NCI-H1694 treated with DMSO at 0.1 percent for 48 hours (cell line): ENCODE measurements around the gene ZFX.
"Not testable (repeated sequence)": the region's sequence is repeated elsewhere in the genome, so short reads cannot be mapped to it uniquely, and the experiment has no call there.

Experiments
- DNase-seq: peaks from one replicate; lab custom pipeline; 2025; lab: John Stamatoyannopoulos, UW

ZFX gene

GRCh38 chrX:24149351-24150050 is at the start of gene ZFX:
Gene ZFX (plus strand): TSS chrX:24149729. CDS start chrX:24172743, 23,014 bp downstream.
- peak; percentile 30 for DNase-seq

GRCh38 chrX:24100713-24101112 is 48.8 kb upstream of the ZFX start:
- DNase-seq, result no peak

- DNase-seq, result no peak
Observed at GRCh38 chrX:24110069-24110468, 39.5 kb upstream of the ZFX start.

GRCh38 chrX:24113181-24113580 is 36.3 kb upstream of the ZFX start:
- no peak for DNase-seq

DNA sequence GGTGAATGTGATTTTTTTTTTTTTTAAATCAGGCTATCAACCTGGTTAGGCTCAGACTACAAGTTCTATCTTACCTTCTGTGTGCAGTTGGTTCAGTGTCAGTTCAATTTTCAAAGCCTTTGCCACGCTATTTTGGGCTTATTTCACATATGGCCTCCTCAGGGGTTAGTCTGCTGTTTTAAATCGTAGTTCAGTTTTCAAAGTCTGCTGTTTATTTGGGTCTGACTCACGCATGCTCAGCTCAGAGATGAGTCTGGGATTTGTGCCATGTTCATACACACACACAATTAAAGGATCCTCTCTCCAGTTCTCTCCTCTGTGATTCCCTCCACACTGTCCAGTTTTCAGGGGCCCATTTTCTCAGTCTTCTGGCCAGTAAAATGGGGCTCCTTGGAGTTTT is 32.3 kb upstream of the ZFX start:
- DNase-seq, result peak; percentile 86

- no peak for DNase-seq
Observed at GRCh38 chrX:24124244-24124799, 25.2 kb upstream of the ZFX start.

GRCh38 chrX:24125028-24125612 is 24.4 kb upstream of the ZFX start:
- DNase-seq, result no peak

- DNase-seq, result no peak
Observed at GRCh38 chrX:24131476-24131875, 18.1 kb upstream of the ZFX start.

DNA sequence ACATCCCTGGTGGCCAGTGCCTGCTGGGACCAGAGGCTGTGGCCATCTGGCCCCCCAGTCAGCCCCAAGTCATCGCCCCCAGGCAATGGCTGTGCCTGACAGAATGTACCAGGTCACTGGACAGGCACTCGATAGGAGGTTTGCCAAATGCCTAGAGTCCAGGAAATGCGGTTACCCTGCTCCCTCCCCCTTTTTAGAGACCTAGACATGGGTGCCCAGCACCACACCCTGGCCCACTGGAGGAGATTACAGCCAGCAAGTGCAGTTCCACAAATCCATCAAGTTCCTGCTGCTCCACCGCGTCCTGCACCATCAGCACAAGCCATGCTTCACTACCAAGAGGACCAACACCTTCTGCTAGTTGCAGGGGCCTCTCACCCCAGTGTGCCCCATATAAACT is 16.2 kb upstream of the ZFX start:
- DNase-seq, result no peak

DNA sequence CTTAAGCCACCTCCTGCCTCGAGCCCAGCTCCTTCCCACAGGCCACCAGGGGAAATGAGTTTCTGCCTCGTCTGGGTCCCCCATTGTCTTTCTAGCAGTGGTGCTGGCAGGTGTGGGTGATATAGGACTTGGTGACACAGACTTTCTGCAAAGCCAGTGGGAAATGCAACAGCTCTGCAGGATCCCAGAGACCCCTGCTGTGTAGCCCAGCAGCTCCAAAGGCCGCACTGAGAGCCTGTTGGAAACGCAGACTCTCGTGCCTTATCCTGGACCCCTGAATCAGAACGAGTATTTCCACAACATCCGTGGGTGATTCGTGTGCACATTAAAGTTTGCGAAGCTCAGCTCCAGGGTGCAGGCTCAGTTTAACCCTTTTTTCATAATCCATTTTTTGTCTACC is 13.8 kb upstream of the ZFX start:
- DNase-seq, result not testable (repeated sequence)

DNA sequence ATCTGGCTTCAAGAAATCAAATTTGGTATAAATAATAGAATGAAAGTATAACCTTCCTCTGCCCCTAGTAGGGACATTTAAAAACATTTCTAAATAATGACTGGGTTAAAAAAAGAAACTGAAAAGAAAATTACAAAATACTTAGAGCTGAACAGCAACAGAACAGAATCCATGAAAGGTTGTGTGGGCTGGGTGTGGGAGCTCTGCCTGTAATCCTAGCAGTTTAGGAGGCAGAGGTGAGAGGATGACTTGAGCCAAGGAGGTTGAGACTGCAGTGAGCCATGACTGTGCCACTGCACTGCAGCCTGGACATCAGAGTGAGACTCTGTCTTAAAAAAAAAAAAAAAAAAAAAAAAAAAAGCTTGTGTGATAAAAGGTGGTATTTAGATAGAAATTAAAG is 12.3 kb upstream of the ZFX start:
- no peak for DNase-seq

GRCh38 chrX:24143982-24144381 is 5.5 kb upstream of the ZFX start:
- DNase-seq, result not testable (repeated sequence)

- no peak for DNase-seq
Observed at GRCh38 chrX:24144528-24144927, 5.0 kb upstream of the ZFX start.

- DNase-seq, result no peak
Observed at GRCh38 chrX:24145303-24146186, 4.0 kb upstream of the ZFX start.

- no peak for DNase-seq
Observed at GRCh38 chrX:24146283-24146949, 3.1 kb upstream of the ZFX start.

GRCh38 chrX:24147165-24147564 is 2.4 kb upstream of the ZFX start:
- DNase-seq, result no peak

GRCh38 chrX:24148121-24148520 is 1.4 kb upstream of the ZFX start:
- DNase-seq, result no peak

GRCh38 chrX:24148535-24149350 is 786 bp upstream of the ZFX start:
- DNase-seq, result no peak

DNA sequence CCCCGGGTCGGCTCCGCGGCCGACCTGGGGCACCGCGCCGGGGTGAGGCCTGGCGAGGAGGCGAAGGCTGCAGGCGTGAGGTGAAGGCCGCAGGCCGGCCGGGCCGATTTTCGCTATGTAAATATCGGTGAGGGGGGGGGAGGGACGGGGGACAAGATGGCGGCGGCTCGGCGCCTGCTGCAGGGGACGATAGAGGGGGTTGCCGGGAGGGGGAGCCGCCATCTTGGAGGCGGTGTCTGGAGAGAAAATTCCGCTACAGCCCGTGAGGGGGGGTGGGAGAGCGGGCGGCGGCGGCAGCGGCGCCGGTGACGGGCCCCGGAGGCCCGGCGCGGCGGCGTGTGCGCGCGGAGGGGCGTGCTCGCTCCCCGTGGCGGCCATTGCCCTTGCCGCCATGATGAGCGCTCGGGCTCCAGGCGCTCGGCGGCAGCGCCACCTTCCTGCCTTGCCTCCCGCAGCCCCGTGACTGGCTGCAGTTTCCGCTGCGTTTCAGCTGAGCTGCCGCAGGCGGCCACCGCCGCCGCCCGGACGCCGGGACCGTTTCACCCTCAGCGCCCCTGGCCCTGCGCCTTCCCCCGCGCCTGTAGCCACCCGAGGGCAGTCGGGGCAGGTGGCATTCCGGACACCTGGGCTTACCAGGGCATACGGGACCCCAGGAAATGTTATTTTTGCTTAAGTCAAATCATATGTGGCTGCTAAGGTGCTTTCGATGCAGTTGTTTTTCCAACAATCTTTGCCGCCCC is 692 bp downstream of the ZFX start:
- DNase-seq, result peak; percentile 73

DNA sequence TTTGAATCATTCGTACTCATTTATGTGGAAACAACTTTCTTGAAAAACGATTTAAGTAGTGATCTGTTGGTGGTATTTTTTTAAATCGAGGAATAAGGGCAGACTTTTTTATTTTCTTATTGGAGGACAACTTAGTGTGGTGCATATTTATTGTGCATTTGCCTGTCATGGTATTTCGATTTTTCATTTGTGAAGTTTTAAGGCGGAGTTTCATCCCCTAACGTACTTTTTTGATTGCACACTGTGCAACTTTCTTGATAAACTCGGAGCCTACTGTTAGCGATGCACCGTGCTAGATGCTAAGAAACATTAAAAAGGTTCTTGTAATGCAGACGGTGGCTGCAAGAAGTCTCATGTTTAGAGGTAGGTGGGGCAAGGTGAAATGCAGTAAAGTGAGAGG is 1.4 kb downstream of the ZFX start:
- no peak for DNase-seq

DNA sequence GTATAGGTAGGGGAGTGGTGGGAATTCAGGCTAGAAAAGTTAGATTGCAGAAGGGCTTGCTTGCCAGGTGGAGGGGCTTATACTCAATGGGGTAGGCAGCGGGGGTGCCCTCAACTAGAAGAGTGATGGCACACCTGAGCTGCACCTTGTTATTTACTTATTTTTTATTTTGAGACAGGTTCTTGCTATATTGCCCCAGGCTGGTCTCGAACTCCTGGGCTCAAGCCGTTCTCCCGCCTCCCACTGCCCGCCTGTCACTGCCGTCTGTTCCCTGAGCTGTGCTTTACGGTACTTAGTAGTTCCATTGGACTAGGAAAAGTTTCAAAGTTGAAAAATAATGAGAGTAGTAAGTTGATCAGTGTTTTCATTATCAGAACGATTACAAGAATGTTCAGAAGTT is 2.0 kb downstream of the ZFX start:
- no peak for DNase-seq
